ENCODE measurements around the gene DMTF1.
"Not testable (repeated sequence)": the region's sequence is repeated elsewhere in the genome, so short reads cannot be mapped to it uniquely, and the experiment has no call there.

DMTF1 gene

GRCh38 chr7:87199700-87200450 is 47.6 kb downstream of the DMTF1 start:
- DNase-seq, result no peak

- no peak for DNase-seq
These were observed 50.0 kb downstream of the DMTF1 start for GRCh38 chr7:87202208-87202607.

DNA sequence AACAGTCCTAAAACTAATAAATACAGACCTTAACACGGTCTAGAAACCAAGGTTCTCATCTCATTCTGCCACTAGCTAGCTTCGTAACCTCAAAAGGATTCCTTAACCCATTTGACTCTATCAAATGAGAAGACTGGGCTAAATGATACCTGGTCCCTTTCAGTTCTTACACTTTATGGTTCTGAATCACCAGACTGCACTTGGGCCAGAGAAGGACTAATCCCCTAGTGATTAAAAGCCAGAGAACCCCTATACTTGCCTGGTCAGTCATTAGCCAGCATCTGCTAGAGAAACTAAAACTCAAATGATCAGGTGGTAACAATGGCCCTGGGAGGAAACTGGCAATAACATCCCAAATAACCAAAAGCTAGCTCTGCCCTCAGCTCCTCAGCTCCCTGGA is 50.5 kb downstream of the DMTF1 start:
- no peak for DNase-seq

DNA sequence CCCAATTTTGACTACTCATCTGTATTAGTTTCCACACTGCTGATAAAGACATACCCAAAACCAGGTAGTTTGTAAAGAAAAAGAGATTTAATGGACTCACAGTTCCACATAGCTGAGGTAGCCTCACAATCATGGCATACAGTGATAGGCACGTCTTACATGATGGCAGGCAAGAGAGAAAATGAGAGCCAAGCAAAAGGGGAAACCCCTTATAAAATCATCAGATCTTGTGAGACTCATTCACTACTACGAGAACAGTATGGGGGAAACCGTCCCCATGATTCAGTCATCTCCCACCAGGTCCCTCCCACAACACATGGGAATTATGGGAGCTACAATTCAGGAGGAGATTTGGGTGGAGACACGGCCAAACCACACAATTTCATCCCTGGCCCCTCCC is 51.7 kb downstream of the DMTF1 start:
- not testable (repeated sequence) for DNase-seq

DNA sequence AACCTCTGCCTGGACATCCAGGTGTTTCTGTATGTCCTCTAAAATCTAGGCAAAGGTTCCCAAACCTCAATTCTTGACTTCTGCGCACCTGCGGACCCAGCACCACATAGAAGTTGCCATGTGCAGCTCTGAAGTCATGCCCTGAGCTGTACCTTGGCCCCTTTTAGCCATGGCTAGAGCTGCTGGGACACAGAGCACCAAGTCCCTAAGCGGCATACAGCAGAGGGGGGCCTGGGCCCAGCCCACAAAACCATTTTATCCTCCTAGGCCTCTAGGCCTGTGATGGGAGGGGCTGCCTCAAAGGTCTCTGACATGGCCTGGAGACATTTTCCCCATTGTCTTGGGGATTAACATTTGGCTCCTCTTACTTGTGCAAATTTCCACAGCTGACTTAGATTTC is 52.7 kb downstream of the DMTF1 start:
- no peak for DNase-seq

GRCh38 chr7:87205701-87206100 is 53.4 kb downstream of the DMTF1 start:
- DNase-seq, result not testable (repeated sequence)

- no peak for DNase-seq
These were observed 54.1 kb downstream of the DMTF1 start for GRCh38 chr7:87206361-87206760.

DNA sequence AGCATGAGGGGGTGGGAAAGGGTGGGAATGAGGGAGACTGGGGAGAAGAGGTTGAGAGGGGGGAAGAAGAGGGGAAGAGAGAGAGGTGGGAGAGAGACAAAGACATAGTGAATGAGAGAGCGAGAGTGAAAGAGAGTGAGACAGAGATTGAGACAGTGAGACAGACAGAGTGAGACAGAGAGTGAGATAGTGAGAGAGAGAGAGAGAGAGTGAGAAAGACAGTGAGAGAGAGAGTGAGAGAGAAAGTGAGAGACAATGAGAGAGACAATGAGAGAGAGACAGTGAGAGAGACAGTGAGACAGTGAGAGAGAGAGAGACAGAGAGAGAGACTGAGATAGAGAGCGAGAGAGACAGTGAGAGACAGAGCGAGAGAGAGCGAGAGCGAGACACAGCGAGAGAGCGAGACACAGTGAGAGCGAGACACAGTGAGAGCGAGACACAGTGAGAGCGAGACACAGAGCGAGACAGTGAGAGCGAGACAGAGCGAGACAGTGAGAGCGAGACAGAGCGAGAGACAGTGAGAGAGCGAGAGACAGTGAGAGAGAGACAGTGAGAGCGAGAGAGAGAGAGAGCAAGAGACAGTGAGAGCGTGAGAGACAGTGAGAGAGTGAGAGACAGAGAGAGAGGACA is 57.2 kb downstream of the DMTF1 start:
- no peak for DNase-seq

DNA sequence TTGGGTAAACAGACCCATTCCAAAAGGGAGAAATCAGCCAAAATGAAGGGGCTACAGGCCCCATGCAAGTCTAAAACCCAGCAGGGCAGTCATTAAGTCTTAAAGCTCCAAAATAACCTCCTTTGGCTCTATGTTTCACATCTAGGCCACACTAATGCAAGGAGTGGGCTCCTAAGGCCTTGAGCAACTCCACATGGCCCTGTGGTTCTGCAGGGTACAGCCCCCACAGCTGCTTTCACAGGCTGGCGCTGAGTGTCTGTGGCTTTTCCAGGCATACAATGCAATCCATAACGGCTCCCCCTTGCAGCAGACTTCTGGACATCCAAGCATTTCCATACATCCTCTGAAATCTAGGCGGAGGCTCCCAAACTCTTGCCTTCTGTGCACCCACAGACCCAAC is 58.3 kb downstream of the DMTF1 start:
- no peak for DNase-seq

DNA sequence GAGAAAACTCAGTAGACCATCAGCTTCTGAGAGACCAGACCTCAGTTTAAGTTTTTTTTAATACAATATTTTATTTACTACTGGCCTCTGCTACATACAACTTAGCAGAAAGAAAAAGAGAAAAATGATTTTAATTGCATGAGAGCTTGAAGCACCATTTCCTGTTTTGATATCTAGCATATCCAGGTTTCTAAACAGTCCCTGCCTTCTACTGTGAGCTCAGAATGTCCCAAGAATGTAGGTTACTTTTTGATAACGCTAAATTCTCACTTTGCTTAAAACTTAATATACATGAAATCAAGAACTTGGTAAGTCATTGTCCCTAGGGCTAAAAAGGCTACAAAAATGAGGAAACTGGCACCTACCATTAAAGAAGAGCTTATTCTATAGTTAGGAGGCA is 60.2 kb downstream of the DMTF1 start:
- no peak for DNase-seq

DNA sequence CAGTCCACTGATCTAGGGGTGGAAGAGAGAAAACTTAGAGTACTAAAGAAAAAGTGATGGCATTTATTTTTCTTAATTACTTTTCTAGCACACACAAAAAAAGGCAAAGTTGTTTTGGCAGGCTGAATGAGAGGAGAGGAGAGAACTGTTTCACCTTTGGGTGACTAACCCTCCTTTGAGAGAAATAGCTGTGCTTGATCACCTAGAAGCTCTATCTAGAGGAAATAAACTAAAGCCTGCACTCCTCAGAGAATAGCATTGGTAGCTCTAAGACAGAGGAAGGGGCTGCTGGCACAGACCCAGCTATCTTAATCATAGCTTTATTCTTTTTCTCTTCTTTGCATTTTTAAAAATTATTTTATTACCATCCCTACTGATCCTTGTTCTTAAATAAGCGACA is 61.0 kb downstream of the DMTF1 start:
- DNase-seq, result no peak

DNA sequence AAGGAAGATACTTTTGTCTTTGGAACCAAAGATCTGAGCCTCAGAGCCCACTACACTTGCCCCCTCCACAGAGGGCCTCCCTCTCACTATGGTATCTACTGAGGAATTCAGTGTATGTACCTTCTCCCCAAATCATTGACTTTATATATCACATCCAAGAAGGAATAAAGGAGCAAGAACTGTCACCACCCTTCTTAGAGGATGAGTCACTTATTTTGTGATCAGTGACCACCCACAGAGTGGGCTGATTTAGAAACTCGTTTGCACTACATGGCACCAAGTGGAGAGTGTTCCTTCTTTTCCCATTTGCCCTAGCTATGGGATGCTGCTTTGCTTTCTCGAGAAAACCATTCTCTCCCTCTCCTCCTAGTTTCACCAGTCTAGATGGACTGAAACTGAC is 61.6 kb downstream of the DMTF1 start:
- DNase-seq, result no peak

GRCh38 chr7:87215046-87215445 is 62.8 kb downstream of the DMTF1 start:
- no peak for DNase-seq

- DNase-seq, result no peak
These were observed 64.7 kb downstream of the DMTF1 start for GRCh38 chr7:87216701-87217508.

DNA sequence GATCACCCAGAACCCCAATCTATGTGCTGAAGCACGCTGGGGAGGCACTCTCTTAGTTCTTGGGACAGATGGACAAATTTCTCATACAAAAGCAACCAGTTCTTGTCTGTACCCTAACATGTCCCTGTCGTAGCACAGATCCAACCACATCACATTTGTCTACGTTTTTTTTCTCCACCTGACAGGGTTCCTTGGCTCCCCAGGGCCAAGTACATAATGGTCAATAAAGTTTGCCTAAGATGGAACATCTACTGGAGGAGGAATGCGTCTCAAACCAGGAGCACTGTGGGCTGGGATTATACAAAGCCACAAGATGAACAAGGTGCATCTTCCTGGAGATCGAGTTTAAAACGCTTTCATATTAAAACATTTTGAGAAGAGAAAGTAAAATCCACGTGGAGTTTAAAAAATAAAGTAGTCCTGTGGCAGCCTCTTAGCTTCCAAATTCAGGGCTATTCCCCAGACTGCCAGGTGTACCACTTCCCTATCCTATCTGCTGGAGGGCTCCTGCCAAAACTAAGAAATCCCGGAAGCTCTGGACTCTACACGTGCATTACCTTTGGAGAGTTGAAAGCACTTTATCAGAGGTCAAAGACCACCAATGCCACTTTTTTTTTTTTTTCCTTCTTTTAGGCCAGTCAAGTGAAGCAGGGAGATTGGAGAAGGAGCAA is 65.9 kb downstream of the DMTF1 start:
- no peak for DNase-seq

DNA sequence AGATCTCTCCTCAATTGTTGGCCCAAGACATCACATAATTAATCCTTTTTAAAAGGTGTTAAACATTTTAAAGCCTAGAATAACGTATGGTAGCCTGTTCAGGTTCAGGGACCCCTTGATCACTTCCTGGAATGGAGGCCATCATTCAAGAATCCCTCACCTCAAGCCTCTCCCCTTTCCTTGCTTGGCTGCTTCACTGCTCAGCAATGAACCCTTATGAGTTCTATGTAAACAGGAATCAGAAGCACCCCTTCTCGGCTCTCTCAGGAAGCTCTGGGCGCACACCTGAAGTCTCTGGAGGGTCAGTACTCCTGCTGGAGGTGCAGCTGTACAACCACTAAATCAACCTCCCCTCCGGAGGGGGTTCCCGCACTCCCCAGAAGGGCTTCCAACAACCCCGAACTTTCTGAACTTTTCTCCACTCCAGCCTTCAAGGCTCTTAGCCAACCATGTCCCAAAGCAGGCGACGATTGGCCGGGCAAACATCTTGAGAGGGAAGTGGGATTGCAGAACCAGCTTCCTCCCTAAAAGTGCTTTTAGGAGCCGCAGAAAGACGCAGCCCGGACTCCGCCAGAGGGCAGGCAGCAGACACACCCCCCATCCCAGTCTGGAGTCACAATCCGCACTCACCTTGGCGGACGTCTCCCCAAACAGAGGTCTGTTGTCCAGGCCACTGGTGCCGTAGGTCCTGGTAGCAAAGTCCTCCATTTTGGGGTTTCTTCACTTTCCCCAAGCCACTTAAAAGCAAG is 66.7 kb downstream of the DMTF1 start:
- no peak for DNase-seq

DNA sequence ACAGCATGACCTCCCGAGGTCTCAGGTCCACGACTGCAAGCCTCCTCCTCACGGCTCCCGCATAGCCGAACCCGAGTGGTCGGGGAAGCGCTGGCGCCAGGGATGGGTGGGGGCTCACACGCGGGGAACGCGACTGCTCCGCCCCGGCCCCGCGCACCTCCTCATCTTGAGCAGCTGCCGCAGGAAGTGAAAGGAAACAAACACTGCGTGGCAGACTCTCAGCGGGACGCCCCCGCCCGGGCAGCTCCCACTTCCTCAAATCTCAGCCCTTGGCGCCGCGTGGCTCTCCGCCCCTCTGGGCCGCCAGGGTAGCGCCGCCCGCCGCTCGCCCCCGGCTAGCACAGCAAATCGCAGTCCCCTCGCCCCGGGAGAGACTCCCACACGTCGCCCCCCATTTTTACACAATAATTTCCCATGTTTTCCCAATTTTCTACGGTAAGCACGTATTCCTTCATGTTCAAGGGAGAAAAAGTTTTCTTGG is 67.3 kb downstream of the DMTF1 start, which contains the start of gene TMEM243:
TSS of gene TMEM243 (minus strand) at position 188 of the 481 bp plus-strand sequence. CDS start 229 bp downstream, outside the sequence.
- no peak for DNase-seq

DNA sequence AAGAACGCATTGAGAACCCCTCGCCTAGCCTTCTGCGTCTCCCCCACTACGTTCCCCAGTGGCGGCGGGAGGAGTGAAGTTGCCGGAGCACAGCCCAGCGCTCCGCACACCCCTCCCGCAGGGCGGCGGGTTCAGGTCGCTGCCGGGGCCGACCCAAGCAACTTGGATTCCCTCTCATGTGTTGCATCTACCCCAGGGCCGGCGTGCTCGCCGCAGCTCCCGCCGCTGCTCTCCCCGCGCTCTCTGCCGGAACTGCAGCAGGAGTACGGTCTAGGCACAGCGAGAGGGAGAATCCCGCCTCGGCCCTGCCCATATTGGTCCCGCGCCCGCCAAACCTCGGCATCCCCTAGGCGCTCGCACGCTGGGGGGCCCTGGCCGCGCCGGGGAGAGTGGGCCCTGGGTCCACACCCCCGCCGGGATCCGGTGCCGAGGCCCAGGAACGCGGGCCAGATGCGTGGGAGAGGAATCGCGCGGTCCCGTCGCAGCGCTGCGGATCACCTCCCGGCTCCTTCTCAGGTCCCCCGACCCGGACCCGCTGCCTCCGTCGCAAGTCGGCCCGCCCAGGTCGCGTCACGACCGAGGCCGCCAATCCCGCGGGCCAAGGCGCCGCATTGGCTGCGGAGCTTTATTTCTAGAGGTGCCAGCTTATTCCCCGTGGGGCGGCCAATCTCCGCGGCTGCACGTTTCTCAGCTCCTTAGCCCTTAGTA is 67.9 kb downstream of the DMTF1 start:
- DNase-seq, result peak; percentile 42

- DNase-seq, result peak; percentile 25
These were observed 68.5 kb downstream of the DMTF1 start for GRCh38 chr7:87220734-87221215.

GRCh38 chr7:87223666-87224065 is 71.4 kb downstream of the DMTF1 start:
- no peak for DNase-seq

- no peak for DNase-seq
These were observed 73.4 kb downstream of the DMTF1 start for GRCh38 chr7:87225696-87226095.

Measured in NCI-H510A treated with DMSO at 0.1 percent for 48 hours (cell line).